ENCODE results near the gene JCHAIN.
A peak's percentile ranks its signal among the peaks of the same experiment; 100 is the strongest.
"Not testable (repeated sequence)": the region's sequence is repeated elsewhere in the genome, so short reads cannot be mapped to it uniquely, and the experiment has no call there.

The JCHAIN gene

DNA sequence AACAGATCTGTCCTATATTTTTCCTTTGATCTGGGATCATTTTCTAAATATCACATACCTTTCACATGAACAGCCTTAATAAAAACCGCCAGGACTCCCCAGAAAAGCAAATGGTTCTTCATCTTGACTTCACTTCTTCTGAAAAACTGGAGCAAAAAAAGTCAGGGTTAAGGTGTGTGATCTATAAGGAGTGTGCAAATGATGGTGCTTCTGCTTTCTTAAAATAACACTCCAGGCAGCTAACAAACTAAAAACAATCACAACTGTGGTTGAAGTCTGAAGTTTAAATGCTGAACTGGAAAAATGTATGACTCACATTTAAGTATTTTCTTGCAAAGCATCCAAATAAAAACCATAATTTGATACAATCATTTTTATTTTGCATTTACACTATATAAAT, at the start of gene JCHAIN:
Gene JCHAIN (minus strand): TSS at position 140 of the 400 bp plus-strand sequence. CDS start 18 bp downstream, at position 122.
- DNase-seq (ENCODE audit: low read depth, low spot score), result peak; percentile 11

- no peak for DNase-seq (ENCODE audit: low read depth, low spot score)
Observed at GRCh38 chr4:70715097-70715496, 48.8 kb upstream of the JCHAIN start.

GRCh38 chr4:70714079-70714887, 48.0 kb upstream of the JCHAIN start:
- DNase-seq (ENCODE audit: low read depth, low spot score), result no peak

- no peak for DNase-seq (ENCODE audit: low read depth, low spot score)
Observed at GRCh38 chr4:70713453-70714078, 47.3 kb upstream of the JCHAIN start.

DNA sequence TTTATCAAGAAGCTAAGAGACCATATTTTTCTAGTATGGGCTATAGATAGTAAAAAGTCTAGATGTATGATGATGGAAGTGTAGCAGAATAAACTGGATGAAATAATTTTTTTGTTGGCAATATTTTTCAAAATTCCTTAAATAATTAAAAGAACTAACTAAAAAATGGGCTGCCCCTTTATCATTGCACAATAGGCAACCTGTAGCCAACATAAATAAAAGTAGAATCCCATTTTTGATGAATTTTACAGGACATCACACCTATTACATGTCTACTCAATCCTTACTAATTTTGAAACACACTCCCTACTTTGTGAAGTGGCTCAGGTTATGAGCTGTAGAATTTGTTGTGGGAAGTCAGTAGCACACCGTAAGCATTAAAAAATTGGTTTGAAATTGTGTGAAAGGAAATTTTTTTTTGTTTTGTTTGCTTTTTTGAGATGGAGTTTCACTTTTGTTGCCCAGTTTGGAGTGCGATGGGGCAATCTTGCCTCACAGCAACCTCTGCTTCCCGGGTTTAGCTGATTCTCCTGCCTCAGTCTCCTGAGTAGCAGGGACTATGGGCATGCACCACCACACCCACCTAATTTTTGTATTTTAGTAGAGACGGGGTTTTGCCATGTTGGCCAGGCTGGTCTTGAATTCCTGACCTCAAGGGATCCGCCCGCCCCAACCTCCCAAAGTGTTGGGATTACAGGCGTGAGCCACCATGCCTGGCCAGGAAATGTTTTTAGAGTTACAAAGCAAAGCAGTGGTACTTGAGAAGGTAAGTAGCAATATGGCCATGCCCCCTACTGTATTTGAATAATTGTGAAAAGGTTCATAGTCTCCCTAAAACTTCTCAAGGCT, 46.5 kb upstream of the JCHAIN start:
- no peak for DNase-seq (ENCODE audit: low read depth, low spot score)

- DNase-seq (ENCODE audit: low read depth, low spot score), result no peak
Observed at GRCh38 chr4:70712150-70712549, 45.8 kb upstream of the JCHAIN start.

DNA sequence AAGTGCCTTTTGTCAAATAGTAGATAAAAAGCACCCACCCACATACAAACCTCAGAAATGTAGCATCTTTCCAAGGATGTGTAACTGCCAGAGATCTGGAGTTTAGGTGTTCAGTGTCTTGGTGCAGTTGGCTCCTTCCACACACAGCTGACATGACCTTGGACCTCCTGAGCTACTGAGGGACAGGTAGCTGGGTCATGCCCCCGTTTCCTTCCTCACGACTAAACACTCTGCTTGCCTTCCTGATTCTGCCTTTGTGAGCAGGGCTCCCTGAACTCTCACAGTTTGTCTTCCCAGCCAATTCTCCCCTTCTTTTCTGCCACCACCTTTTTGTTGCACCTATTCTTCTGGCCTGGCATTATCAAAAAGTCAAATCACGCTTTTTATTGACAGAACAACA, 45.3 kb upstream of the JCHAIN start:
- DNase-seq (ENCODE audit: low read depth, low spot score), result no peak

GRCh38 chr4:70709611-70710205, 43.4 kb upstream of the JCHAIN start:
- peak; percentile 58 for DNase-seq (ENCODE audit: low read depth, low spot score)

GRCh38 chr4:70706516-70706915, 40.2 kb upstream of the JCHAIN start:
- peak; percentile 22 for DNase-seq (ENCODE audit: low read depth, low spot score)

GRCh38 chr4:70706044-70706461, 39.7 kb upstream of the JCHAIN start:
- DNase-seq (ENCODE audit: low read depth, low spot score), result no peak

GRCh38 chr4:70705183-70706043, 39.1 kb upstream of the JCHAIN start:
- DNase-seq (ENCODE audit: low read depth, low spot score), result peak; percentile 82

GRCh38 chr4:70704931-70705182, 38.5 kb upstream of the JCHAIN start:
- no peak for DNase-seq (ENCODE audit: low read depth, low spot score)

GRCh38 chr4:70704215-70704930, 38.1 kb upstream of the JCHAIN start:
- DNase-seq (ENCODE audit: low read depth, low spot score), result peak; percentile 94

GRCh38 chr4:70703619-70704214, 37.4 kb upstream of the JCHAIN start:
- peak; percentile 68 for DNase-seq (ENCODE audit: low read depth, low spot score)

- DNase-seq (ENCODE audit: low read depth, low spot score), result not testable (repeated sequence)
Observed at GRCh38 chr4:70702592-70702991, 36.3 kb upstream of the JCHAIN start.

DNA sequence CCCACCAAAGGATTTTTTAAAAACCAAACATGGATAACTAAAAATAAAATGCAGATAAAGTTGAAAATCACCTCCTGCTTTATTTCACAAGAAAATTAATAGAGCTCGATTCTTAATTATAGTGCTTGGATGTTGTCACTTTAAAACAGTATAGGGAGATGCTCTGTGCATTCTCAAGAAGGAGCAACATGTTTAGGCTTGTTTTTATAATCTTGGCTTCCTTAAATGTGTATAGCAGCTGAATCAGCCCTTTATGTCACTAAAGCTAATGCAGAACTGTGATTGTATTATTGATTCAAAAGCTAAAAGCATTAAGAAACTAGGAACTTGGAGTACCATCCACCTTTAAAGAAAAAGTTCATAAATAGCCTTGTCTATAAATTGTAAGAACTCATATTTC, 35.0 kb upstream of the JCHAIN start:
- no peak for DNase-seq (ENCODE audit: low read depth, low spot score)

- no peak for DNase-seq (ENCODE audit: low read depth, low spot score)
Observed at GRCh38 chr4:70700712-70701111, 34.4 kb upstream of the JCHAIN start.

DNA sequence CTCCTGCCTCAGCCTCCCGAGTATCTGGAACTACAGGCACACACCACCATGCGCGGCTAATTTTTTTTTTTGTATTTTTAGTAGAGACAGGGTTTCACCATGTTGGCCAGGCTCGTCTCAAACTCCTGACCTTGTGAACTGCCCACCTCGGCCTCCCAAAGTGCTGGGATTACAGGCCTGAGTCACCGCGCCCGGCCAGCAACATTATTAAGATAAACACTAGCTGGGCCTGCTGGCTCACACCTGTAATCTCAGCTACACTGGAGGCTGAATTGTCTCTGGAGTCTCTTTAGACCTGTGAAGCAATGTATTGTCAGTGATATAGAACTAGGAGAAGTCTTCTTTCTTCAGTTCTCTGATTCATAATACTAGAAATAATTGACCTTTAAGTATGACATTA, 32.1 kb upstream of the JCHAIN start:
- not testable (repeated sequence) for DNase-seq (ENCODE audit: low read depth, low spot score)

- DNase-seq (ENCODE audit: low read depth, low spot score), result not testable (repeated sequence)
Observed at GRCh38 chr4:70694633-70695032, 28.3 kb upstream of the JCHAIN start.

GRCh38 chr4:70691661-70692060, 25.4 kb upstream of the JCHAIN start:
- no peak for DNase-seq (ENCODE audit: low read depth, low spot score)

All from astrocyte of the hippocampus (primary cell).